Measurements from ENCODE around the gene DEF6.

DEF6 gene

DNA sequence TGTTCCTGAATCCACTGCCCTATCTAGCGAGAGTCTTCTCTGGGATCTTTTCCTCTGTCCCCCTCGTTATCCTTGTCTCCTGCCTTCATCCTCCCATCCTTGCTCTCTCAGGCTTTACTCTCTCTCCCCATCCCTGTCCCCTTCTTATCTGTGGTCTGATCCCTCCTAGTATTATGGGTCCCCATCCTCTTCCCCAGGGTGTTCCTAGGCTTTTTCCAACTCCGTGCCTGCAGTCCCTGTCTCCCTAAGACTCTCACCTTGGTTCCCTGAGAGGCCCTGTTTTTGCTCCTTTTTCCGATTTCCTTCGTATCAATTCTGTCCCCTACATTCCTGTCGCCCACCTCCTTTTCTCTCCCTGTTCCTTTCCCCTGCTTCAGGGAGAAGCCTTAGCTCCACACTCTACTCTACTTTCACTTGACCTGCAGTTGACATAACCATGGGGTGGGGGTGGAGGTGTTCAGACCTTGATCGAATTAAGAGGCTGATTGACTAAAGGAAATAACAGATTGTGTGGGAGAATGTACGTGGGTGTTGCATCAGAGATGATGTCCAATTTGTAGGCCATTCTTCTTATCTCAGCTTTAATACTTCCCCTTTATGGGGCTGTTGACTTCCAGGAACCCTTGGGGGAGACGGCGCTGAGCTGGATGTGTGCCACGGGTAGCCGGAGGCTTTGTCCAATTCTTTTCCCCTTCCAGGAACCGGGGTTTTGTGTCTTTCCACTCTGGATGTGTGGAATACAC is 45.6 kb downstream of the DEF6 start:
- H3K14ac ChIP-seq (ENCODE audit: low read length): no peak overlapping the region
- H3K27me3 ChIP-seq (ENCODE audit: control insufficient read depth in 3 of 3, insufficient read depth in 3 of 3, low read depth in 1 of 3, low read length in 3 of 3): no peaks in the 10 kb centered on the region
- peak overlapping the region; percentile 32 for H2BK15ac ChIP-seq (ENCODE audit: low read length)
- peaks cover 0 to 27% of the 10 kb centered on the region in 2 donors for H3K36me3 ChIP-seq (replicated peaks in 1 of 2; ENCODE audit: control insufficient read depth in 2 of 2, insufficient read depth in 2 of 2, low read length in 2 of 2)
- H2BK120ac ChIP-seq (ENCODE audit: low read depth, low read length): peak overlapping the region; percentile 27
- H4K91ac ChIP-seq (ENCODE audit: low read depth, low read length, poor library complexity): peak overlapping the region; percentile 3
- no peak overlapping the region for H2AK5ac ChIP-seq (ENCODE audit: low read depth, low read length)
- peaks cover 6% of the 10 kb centered on the region for H3K79me1 ChIP-seq (ENCODE audit: low read depth, low read length)
- H2BK12ac ChIP-seq (ENCODE audit: low read length): no peak overlapping the region
- peaks cover 0 to 2% of the 10 kb centered on the region in 2 donors for H3K4me1 ChIP-seq (ENCODE audit: control insufficient read depth in 2 of 2, insufficient read depth in 1 of 2, low read depth in 1 of 2, low read length in 2 of 2)
- peak overlapping the region; percentile 85 to 91 for H3K4me3 ChIP-seq (ENCODE audit: low read length in 2 of 2)
- peak overlapping the region; percentile 72 for H2BK5ac ChIP-seq (ENCODE audit: low read length)
- H3K4ac ChIP-seq (ENCODE audit: low read length): no peak overlapping the region
- no peak overlapping the region for H3K18ac ChIP-seq (ENCODE audit: low read length)
- WGBS, 2 donors (ENCODE audit: extremely low coverage in 2 of 2, insufficient read length in 2 of 2, insufficient replicate concordance in 1 of 2): no CpG with 5 or more reads among the region's 13 CpGs
- peak overlapping the region; percentile 92 for H3K4me2 ChIP-seq (ENCODE audit: insufficient read depth, low read length, poor library complexity, severe bottlenecking)
- H3K9me3 ChIP-seq (replicated peaks in 1 of 2; ENCODE audit: control insufficient read depth in 2 of 2, insufficient read depth in 1 of 2, low read depth in 1 of 2, low read length in 2 of 2): no peaks in the 10 kb centered on the region
- H2AFZ ChIP-seq (ENCODE audit: low read length): peak overlapping the region; percentile 94
- peak overlapping the region; percentile 97 for H3K23ac ChIP-seq (ENCODE audit: low read depth, low read length, poor library complexity)
- H4K8ac ChIP-seq (ENCODE audit: low read depth, low read length): no peak overlapping the region
- DNase-seq (ENCODE audit: low spot score): no peak
- H3K9ac ChIP-seq (ENCODE audit: low read depth, low read length, poor library complexity): peak overlapping the region; percentile 91
- no peak overlapping the region for H3K27ac ChIP-seq (replicated peaks; ENCODE audit: low read length)

DNA sequence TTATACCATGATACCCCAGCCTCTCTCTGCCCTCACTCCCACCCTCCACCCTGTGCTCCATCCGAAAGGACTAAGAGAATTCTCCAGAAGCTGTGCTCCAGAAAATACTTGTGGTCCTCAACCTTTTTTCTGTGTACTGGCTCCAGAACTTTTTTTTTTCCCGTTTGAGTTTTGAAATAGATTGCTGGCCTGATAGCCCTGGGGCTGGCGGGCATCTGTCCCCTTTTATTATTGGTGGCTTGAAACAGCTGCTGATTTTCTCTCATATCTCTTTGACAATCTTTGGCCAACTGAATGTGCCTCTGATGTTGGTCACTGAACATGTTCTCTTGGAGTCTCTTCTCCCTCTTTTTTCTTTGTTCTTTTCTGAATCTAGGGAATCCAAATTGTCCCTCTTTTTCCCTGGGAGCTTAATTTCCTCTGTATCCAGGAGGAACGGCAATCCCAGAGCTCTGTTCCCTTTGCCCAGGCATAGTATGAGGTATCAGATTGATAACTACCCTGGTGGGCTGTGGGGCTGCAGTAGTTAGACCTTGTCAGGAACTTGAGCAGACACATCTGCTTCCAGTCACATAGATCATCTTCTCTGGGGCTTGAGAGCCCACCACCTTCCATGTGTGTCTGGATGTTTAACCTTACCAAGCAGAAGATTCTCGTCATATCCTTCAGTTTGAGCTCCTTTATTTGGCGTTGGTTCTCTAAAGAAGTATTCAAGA is 46.4 kb downstream of the DEF6 start:
- Histone ChIP-seq H4K8ac (ENCODE audit: low read depth, low read length) (no peak overlapping the region), H3K4me3 (ENCODE audit: low read length in 2 of 2) (peak overlapping the region in 1 of 2 donors; percentile 85), H4K91ac (ENCODE audit: low read depth, low read length, poor library complexity) (no peak overlapping the region), H2AFZ (ENCODE audit: low read length) (no peak overlapping the region), H2BK12ac (ENCODE audit: low read length) (no peak overlapping the region), H2BK120ac (ENCODE audit: low read depth, low read length) (no peak overlapping the region), H3K4me2 (ENCODE audit: insufficient read depth, low read length, poor library complexity, severe bottlenecking) (no peak overlapping the region), H2BK5ac (ENCODE audit: low read length) (no peak overlapping the region), H3K9ac (ENCODE audit: low read depth, low read length, poor library complexity) (no peak overlapping the region), H3K9me3 (replicated peaks in 1 of 2; ENCODE audit: control insufficient read depth in 2 of 2, insufficient read depth in 1 of 2, low read depth in 1 of 2, low read length in 2 of 2) (no peaks in the 10 kb centered on the region), H3K27ac (replicated peaks; ENCODE audit: low read length) (no peak overlapping the region), H3K4ac (ENCODE audit: low read length) (no peak overlapping the region), H2BK15ac (ENCODE audit: low read length) (no peak overlapping the region), H3K4me1 (ENCODE audit: control insufficient read depth in 2 of 2, insufficient read depth in 1 of 2, low read depth in 1 of 2, low read length in 2 of 2) (peaks cover 0 to 2% of the 10 kb centered on the region in 2 donors), H3K23ac (ENCODE audit: low read depth, low read length, poor library complexity) (no peak overlapping the region), H3K14ac (ENCODE audit: low read length) (no peak overlapping the region), H3K27me3 (ENCODE audit: control insufficient read depth in 3 of 3, insufficient read depth in 3 of 3, low read depth in 1 of 3, low read length in 3 of 3) (no peaks in the 10 kb centered on the region), H3K36me3 (replicated peaks in 1 of 2; ENCODE audit: control insufficient read depth in 2 of 2, insufficient read depth in 2 of 2, low read length in 2 of 2) (peaks cover 0 to 33% of the 10 kb centered on the region in 2 donors), H2AK5ac (ENCODE audit: low read depth, low read length) (no peak overlapping the region), H3K79me1 (ENCODE audit: low read depth, low read length) (peaks cover 6% of the 10 kb centered on the region), H3K18ac (ENCODE audit: low read length) (no peak overlapping the region)
- no CpG with 5 or more reads among the region's 6 CpGs for WGBS, 2 donors (ENCODE audit: extremely low coverage in 2 of 2, insufficient read length in 2 of 2, insufficient replicate concordance in 1 of 2)
- no peak for DNase-seq (ENCODE audit: low spot score)

DNA sequence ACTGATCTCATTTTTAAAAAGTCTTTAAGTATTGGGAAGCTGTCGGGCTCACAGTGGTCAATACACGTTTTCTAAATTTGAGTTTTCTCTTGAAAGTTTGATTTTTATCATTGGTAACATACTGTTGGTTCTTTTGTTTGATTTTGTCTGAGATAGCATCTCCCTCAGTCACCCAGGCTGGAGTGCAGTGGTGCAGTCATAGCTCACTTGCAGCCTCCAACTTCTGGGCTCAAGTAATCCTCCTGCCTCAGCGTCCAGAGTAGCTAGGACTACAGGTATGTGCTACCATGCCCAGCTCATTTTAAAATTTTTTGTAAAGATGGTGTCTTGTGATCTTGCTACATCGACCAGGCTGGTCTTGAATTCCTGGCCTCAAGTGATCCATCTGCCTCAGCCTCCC is 53.8 kb downstream of the DEF6 start:
- DNase-seq (ENCODE audit: low spot score): no peak
- Histone ChIP-seq H4K8ac (ENCODE audit: low read depth, low read length) (no peak overlapping the region), H2AFZ (ENCODE audit: low read length) (no peak overlapping the region), H3K9ac (ENCODE audit: low read depth, low read length, poor library complexity) (no peak overlapping the region), H2BK12ac (ENCODE audit: low read length) (no peak overlapping the region), H3K9me3 (replicated peaks in 1 of 2; ENCODE audit: control insufficient read depth in 2 of 2, insufficient read depth in 1 of 2, low read depth in 1 of 2, low read length in 2 of 2) (peaks cover 5 to 11% of the 10 kb centered on the region in 2 donors), H3K18ac (ENCODE audit: low read length) (no peak overlapping the region), H3K79me1 (ENCODE audit: low read depth, low read length) (no peaks in the 10 kb centered on the region), H2BK5ac (ENCODE audit: low read length) (no peak overlapping the region), H3K4me1 (ENCODE audit: control insufficient read depth in 2 of 2, insufficient read depth in 1 of 2, low read depth in 1 of 2, low read length in 2 of 2) (no peaks in the 10 kb centered on the region), H3K27ac (replicated peaks; ENCODE audit: low read length) (no peak overlapping the region), H4K91ac (ENCODE audit: low read depth, low read length, poor library complexity) (no peak overlapping the region), H2AK5ac (ENCODE audit: low read depth, low read length) (no peak overlapping the region), H3K27me3 (ENCODE audit: control insufficient read depth in 3 of 3, insufficient read depth in 3 of 3, low read depth in 1 of 3, low read length in 3 of 3) (no peaks in the 10 kb centered on the region), H2BK15ac (ENCODE audit: low read length) (no peak overlapping the region), H3K36me3 (replicated peaks in 1 of 2; ENCODE audit: control insufficient read depth in 2 of 2, insufficient read depth in 2 of 2, low read length in 2 of 2) (peaks cover 6 to 64% of the 10 kb centered on the region in 2 donors), H3K23ac (ENCODE audit: low read depth, low read length, poor library complexity) (no peak overlapping the region), H3K4me2 (ENCODE audit: insufficient read depth, low read length, poor library complexity, severe bottlenecking) (no peak overlapping the region), H3K4ac (ENCODE audit: low read length) (no peak overlapping the region), H2BK120ac (ENCODE audit: low read depth, low read length) (no peak overlapping the region), H3K14ac (ENCODE audit: low read length) (no peak overlapping the region), H3K4me3 (ENCODE audit: low read length in 2 of 2) (no peak overlapping the region)
- no CpG with 5 or more reads among the region's 4 CpGs for WGBS, 2 donors (ENCODE audit: extremely low coverage in 2 of 2, insufficient read length in 2 of 2, insufficient replicate concordance in 1 of 2)

DNA sequence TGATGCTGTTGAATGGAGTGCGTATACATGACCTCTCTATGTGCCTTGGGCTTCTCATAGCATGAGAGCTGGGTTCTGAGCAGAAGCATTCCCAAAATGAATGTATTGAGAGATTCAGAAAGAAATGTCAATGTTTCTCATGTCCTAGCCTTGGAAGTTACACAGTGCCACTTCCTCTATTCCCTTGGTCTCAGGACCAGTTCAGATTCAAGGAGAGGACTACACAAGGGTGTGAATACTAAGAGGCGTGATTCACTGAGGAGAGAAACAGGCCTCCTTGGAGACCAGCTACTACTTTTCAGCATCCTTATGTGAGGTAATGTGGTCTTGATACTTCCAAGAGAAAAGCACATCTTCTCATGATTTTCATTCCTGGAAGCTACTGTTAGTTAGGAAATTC is 55.1 kb downstream of the DEF6 start:
- Histone ChIP-seq H3K4ac (ENCODE audit: low read length) (no peak overlapping the region), H3K4me2 (ENCODE audit: insufficient read depth, low read length, poor library complexity, severe bottlenecking) (no peak overlapping the region), H3K79me1 (ENCODE audit: low read depth, low read length) (no peaks in the 10 kb centered on the region), H4K8ac (ENCODE audit: low read depth, low read length) (no peak overlapping the region), H2AFZ (ENCODE audit: low read length) (no peak overlapping the region), H2BK5ac (ENCODE audit: low read length) (no peak overlapping the region), H3K14ac (ENCODE audit: low read length) (no peak overlapping the region), H2BK12ac (ENCODE audit: low read length) (no peak overlapping the region), H2BK120ac (ENCODE audit: low read depth, low read length) (no peak overlapping the region), H2AK5ac (ENCODE audit: low read depth, low read length) (no peak overlapping the region), H3K4me1 (ENCODE audit: control insufficient read depth in 2 of 2, insufficient read depth in 1 of 2, low read depth in 1 of 2, low read length in 2 of 2) (no peaks in the 10 kb centered on the region), H2BK15ac (ENCODE audit: low read length) (no peak overlapping the region), H3K23ac (ENCODE audit: low read depth, low read length, poor library complexity) (no peak overlapping the region), H3K27ac (replicated peaks; ENCODE audit: low read length) (no peak overlapping the region), H3K36me3 (replicated peaks in 1 of 2; ENCODE audit: control insufficient read depth in 2 of 2, insufficient read depth in 2 of 2, low read length in 2 of 2) (peaks cover 9 to 64% of the 10 kb centered on the region in 2 donors), H3K4me3 (ENCODE audit: low read length in 2 of 2) (peak overlapping the region in 1 of 2 donors; percentile 26), H3K9ac (ENCODE audit: low read depth, low read length, poor library complexity) (no peak overlapping the region), H3K9me3 (replicated peaks in 1 of 2; ENCODE audit: control insufficient read depth in 2 of 2, insufficient read depth in 1 of 2, low read depth in 1 of 2, low read length in 2 of 2) (peaks cover 5 to 11% of the 10 kb centered on the region in 2 donors), H3K27me3 (ENCODE audit: control insufficient read depth in 3 of 3, insufficient read depth in 3 of 3, low read depth in 1 of 3, low read length in 3 of 3) (no peaks in the 10 kb centered on the region), H4K91ac (ENCODE audit: low read depth, low read length, poor library complexity) (no peak overlapping the region), H3K18ac (ENCODE audit: low read length) (no peak overlapping the region)
- WGBS, 2 donors (ENCODE audit: extremely low coverage in 2 of 2, insufficient read length in 2 of 2, insufficient replicate concordance in 1 of 2): no CpG with 5 or more reads among the region's 2 CpGs
- no peak for DNase-seq (ENCODE audit: low spot score)
